ENCODE data around the gene TTC24.

Gene TTC24

GRCh38 chr1:156538711-156539440 is 40.6 kb upstream of the TTC24 start:
- no peaks in the 10 kb centered on the region for H3K27me3 ChIP-seq
- DNase-seq: no peak
- no peak overlapping the region for H3K4me3 ChIP-seq (ENCODE audit: low read depth, low read length)
- TF ChIP-seq, protein P1, sequence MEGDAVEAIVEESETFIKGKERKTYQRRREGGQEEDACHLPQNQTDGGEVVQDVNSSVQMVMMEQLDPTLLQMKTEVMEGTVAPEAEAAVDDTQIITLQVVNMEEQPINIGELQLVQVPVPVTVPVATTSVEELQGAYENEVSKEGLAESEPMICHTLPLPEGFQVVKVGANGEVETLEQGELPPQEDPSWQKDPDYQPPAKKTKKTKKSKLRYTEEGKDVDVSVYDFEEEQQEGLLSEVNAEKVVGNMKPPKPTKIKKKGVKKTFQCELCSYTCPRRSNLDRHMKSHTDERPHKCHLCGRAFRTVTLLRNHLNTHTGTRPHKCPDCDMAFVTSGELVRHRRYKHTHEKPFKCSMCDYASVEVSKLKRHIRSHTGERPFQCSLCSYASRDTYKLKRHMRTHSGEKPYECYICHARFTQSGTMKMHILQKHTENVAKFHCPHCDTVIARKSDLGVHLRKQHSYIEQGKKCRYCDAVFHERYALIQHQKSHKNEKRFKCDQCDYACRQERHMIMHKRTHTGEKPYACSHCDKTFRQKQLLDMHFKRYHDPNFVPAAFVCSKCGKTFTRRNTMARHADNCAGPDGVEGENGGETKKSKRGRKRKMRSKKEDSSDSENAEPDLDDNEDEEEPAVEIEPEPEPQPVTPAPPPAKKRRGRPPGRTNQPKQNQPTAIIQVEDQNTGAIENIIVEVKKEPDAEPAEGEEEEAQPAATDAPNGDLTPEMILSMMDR (IDR thresholded peaks at IDR 0.05; ENCODE audit: low read depth, low read length): no peak
- no peaks in the 10 kb centered on the region for H3K9me3 ChIP-seq
- peaks cover 11% of the 10 kb centered on the region for H3K36me3 ChIP-seq
- H3K4me1 ChIP-seq: no peaks in the 10 kb centered on the region

DNA sequence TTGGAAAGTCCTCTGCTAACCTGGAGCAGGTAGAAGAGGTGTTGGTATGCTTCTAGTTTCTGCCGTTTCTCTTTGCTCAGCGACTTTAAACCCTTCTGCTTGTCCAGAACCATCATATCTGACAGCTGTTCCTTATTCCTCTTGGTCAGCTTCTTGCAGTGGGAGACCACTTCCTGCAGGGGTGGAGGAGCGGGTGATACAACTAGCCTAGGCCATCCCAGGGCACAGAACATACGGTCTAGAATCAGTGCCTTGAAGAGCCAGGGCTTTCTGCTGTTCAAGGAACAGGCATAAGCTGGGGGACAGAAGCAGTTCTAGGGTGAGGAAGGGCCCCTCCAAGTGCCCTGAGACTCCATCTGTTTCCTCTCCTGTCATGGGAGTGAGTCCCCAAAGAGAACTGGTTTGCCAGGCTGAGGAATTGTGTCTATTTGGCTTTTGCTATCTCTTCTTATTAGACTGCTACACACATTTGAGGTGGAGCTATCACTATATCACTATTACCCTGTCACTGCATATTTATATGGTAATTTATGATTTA is 39.6 kb upstream of the TTC24 start:
- no peaks in the 10 kb centered on the region for H3K27me3 ChIP-seq
- no peaks in the 10 kb centered on the region for H3K4me1 ChIP-seq
- peaks cover 11% of the 10 kb centered on the region for H3K36me3 ChIP-seq
- no peaks in the 10 kb centered on the region for H3K9me3 ChIP-seq
- no peak for DNase-seq
- TF ChIP-seq, protein P1 (IDR thresholded peaks at IDR 0.05; ENCODE audit: low read depth, low read length): no peak
- H3K4me3 ChIP-seq (ENCODE audit: low read depth, low read length): no peak overlapping the region

DNA sequence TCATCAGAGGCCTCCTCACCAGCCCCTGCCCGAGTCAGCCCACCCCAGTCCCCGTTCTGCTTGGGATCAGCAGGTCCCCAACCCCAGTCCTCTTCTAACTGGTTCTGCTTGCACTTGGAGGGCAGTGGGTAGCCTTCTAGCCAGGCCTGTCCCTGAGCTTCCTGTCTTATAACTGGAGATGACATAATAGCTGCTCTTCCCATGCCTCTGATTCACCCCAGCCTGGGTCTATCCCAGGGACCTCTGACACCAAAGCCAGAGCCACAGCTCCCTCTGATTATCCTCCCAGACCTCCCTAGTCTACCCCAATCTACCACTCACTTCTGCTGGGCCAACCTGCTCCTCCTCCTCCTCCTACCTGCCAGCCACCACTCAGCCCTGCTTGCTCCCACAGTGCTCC is 38.6 kb upstream of the TTC24 start:
- TF ChIP-seq, protein P1 (IDR thresholded peaks at IDR 0.05; ENCODE audit: low read depth, low read length): no peak
- DNase-seq: no peak
- Histone ChIP-seq H3K4me1 (no peaks in the 10 kb centered on the region), H3K36me3 (peaks cover 11% of the 10 kb centered on the region), H3K4me3 (ENCODE audit: low read depth, low read length) (no peak overlapping the region), H3K27me3 (no peaks in the 10 kb centered on the region), H3K9me3 (no peaks in the 10 kb centered on the region)

GRCh38 chr1:156543066-156543465 is 36.5 kb upstream of the TTC24 start:
- TF ChIP-seq, protein P1 (IDR thresholded peaks at IDR 0.05; ENCODE audit: low read depth, low read length): no peak
- H3K36me3 ChIP-seq: peaks cover 11% of the 10 kb centered on the region
- no peaks in the 10 kb centered on the region for H3K9me3 ChIP-seq
- H3K4me1 ChIP-seq: no peaks in the 10 kb centered on the region
- DNase-seq: no peak
- no peaks in the 10 kb centered on the region for H3K27me3 ChIP-seq
- no peak overlapping the region for H3K4me3 ChIP-seq (ENCODE audit: low read depth, low read length)

GRCh38 chr1:156544592-156545102 is 34.9 kb upstream of the TTC24 start:
- Histone ChIP-seq H3K36me3 (peaks cover 6% of the 10 kb centered on the region; the same call in 1 of the 2 replicates), H3K4me3 (ENCODE audit: low read depth, low read length) (no peak overlapping the region), H3K9me3 (no peaks in the 10 kb centered on the region), H3K27me3 (no peaks in the 10 kb centered on the region), H3K4me1 (no peaks in the 10 kb centered on the region)
- TF ChIP-seq, protein P1 (IDR thresholded peaks at IDR 0.05; ENCODE audit: low read depth, low read length): no peak
- DNase-seq: no peak

DNA sequence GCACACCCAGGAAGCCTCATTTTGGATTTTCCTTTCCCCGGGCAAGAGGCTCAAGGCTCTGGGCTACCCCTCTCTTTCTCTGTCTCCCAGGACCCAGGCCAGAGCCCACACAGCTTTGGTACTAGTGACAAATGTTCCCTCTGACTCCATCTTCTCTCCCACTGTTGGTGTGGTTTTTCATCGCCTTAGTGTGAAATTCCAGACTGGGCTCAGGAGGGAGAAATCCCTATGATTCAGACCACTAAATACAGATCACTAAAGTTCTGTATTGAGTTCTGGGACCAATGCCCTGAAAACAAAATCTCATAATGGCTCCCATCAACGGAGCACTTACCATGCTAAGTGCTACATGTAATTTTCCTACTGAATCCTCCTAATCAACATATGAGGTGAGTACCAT is 33.3 kb upstream of the TTC24 start:
- Histone ChIP-seq H3K4me3 (ENCODE audit: low read depth, low read length) (no peak overlapping the region), H3K4me1 (no peaks in the 10 kb centered on the region), H3K27me3 (no peaks in the 10 kb centered on the region), H3K36me3 (peaks cover 6% of the 10 kb centered on the region; the same call in 1 of the 2 replicates), H3K9me3 (no peaks in the 10 kb centered on the region)
- no peak for DNase-seq
- TF ChIP-seq, protein P1 (IDR thresholded peaks at IDR 0.05; ENCODE audit: low read depth, low read length): no peak

Data from BE2C (cell line).